ENCODE results near the gene HNRNPA2B1. TPM values are rescaled to one million over a fixed set of nuclear protein-coding genes. Genes with fewer than 3 reads are reported as not detected.

HNRNPA2B1 gene
- total and polyA plus RNA-seq, 8 donors, result 338 to 1,529 (median 1,312) TPM

DNA sequence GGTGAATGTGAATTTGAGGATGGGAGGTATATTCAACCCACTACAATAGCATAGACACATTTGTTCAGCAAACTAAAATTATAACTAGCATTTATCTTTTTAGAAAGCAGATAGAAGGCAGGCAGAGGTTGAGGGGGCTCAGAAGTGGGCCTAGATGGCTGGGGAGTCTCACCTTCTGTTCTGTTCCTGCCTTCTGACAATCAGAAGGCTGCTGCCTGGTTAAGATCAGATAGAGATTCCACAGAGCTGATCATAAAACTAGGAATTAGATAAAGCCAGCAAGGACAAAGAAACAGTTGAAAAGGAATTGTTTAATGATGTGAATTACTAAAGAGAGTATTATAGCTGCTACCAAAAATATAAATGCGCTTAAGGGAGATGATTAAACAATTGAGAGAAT, 60.2 kb downstream of the HNRNPA2B1 start:
- ATAC-seq, result no peak
- H3K9me3 ChIP-seq, result no peaks in the 10 kb centered on the region
- DNase-seq, result no peak
- intact Hi-C loops (cut with DNase I), result no loop called here
- H3K27ac ChIP-seq, result no peak overlapping the region
- H3K4me3 ChIP-seq, result no peak overlapping the region
- H3K27me3 ChIP-seq, result no peaks in the 10 kb centered on the region
- TF ChIP-seq, protein P1, sequence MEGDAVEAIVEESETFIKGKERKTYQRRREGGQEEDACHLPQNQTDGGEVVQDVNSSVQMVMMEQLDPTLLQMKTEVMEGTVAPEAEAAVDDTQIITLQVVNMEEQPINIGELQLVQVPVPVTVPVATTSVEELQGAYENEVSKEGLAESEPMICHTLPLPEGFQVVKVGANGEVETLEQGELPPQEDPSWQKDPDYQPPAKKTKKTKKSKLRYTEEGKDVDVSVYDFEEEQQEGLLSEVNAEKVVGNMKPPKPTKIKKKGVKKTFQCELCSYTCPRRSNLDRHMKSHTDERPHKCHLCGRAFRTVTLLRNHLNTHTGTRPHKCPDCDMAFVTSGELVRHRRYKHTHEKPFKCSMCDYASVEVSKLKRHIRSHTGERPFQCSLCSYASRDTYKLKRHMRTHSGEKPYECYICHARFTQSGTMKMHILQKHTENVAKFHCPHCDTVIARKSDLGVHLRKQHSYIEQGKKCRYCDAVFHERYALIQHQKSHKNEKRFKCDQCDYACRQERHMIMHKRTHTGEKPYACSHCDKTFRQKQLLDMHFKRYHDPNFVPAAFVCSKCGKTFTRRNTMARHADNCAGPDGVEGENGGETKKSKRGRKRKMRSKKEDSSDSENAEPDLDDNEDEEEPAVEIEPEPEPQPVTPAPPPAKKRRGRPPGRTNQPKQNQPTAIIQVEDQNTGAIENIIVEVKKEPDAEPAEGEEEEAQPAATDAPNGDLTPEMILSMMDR (IDR thresholded peaks at IDR 0.05), result no peak
- H3K4me1 ChIP-seq, result peaks cover 3 to 15% of the 10 kb centered on the region in 2 donors
- no peaks in the 10 kb centered on the region for H3K36me3 ChIP-seq

Other genes starting within 250 kb of the HNRNPA2B1 start
- gene NFE2L3, start 48.5 kb downstream of the HNRNPA2B1 start, total RNA-seq, result 1 to 10 TPM; 4.9 to 5.9 TPM
- gene NFE2L3, start 48.5 kb downstream of the HNRNPA2B1 start, polyA plus RNA-seq (ENCODE audit: insufficient read length in 6 of 6), result 10 to 100 TPM; 18.8 to 20.8 (median 19.9) TPM
- 100 to 1,000 TPM in 1 of 2 donors, 10 to 100 TPM in 1; 92.2 to 107 TPM for gene CBX3, start 999 bp upstream of the HNRNPA2B1 start, total RNA-seq
- 100 to 1,000 TPM; 262 to 313 (median 281) TPM for gene CBX3, start 999 bp upstream of the HNRNPA2B1 start, polyA plus RNA-seq (ENCODE audit: insufficient read length in 6 of 6)
- gene SNX10, start 91.1 kb upstream of the HNRNPA2B1 start, total RNA-seq, result 10 to 100 TPM; 25.7 to 75.6 TPM
- gene SNX10, start 91.1 kb upstream of the HNRNPA2B1 start, polyA plus RNA-seq (ENCODE audit: insufficient read length in 6 of 6), result 10 to 100 TPM in 2 of 6 donors, 1 to 10 TPM in 4; 7.4 to 11.1 (median 9.3) TPM

Measured in left lung (tissue), 10 donors.